NCI-H1092 (cell line): Measurements from ENCODE around the gene LRRFIP1.

Experiments
- DNase-seq: peaks from one replicate; lab custom pipeline; 2025; lab: John Stamatoyannopoulos, UW

Gene LRRFIP1

GRCh38 chr2:237616734-237617586 lies 10.4 kb upstream of the LRRFIP1 start:
- no peak for DNase-seq

GRCh38 chr2:237617587-237617982 lies 9.8 kb upstream of the LRRFIP1 start:
- DNase-seq: no peak

- DNase-seq: no peak
Measured at GRCh38 chr2:237618449-237618848, 8.9 kb upstream of the LRRFIP1 start.

- DNase-seq: no peak
Measured at GRCh38 chr2:237623428-237624403, 3.7 kb upstream of the LRRFIP1 start.

GRCh38 chr2:237624565-237624964 lies 2.8 kb upstream of the LRRFIP1 start:
- DNase-seq: no peak

- DNase-seq: no peak
Measured at GRCh38 chr2:237625216-237625705, 2.1 kb upstream of the LRRFIP1 start.

GRCh38 chr2:237625777-237626176 lies 1.6 kb upstream of the LRRFIP1 start:
- DNase-seq: no peak

- DNase-seq: no peak
Measured at GRCh38 chr2:237626813-237627440, 460 bp upstream of the LRRFIP1 start.

- DNase-seq: no peak
Measured at GRCh38 chr2:237628247-237629187, 1.1 kb downstream of the LRRFIP1 start.

- DNase-seq: no peak
Measured at GRCh38 chr2:237629188-237629534, 1.8 kb downstream of the LRRFIP1 start.

GRCh38 chr2:237629739-237630138 lies 2.4 kb downstream of the LRRFIP1 start:
- no peak for DNase-seq

GRCh38 chr2:237630216-237631000 lies 3.0 kb downstream of the LRRFIP1 start:
- no peak for DNase-seq

GRCh38 chr2:237631007-237631785 lies 3.8 kb downstream of the LRRFIP1 start:
- no peak for DNase-seq

- DNase-seq: no peak
Measured at GRCh38 chr2:237631801-237632585, 4.6 kb downstream of the LRRFIP1 start.

GRCh38 chr2:237633061-237633561 lies 5.7 kb downstream of the LRRFIP1 start:
- no peak for DNase-seq

- no peak for DNase-seq
Measured at GRCh38 chr2:237636578-237636977, 9.2 kb downstream of the LRRFIP1 start.

GRCh38 chr2:237637429-237638135 lies 10.2 kb downstream of the LRRFIP1 start:
- no peak for DNase-seq

GRCh38 chr2:237638176-237638575 lies 10.8 kb downstream of the LRRFIP1 start:
- no peak for DNase-seq
